AG04450 (cell line): ENCODE results near the gene SESN3. TPM values are rescaled to one million over a fixed set of nuclear protein-coding genes. Genes with fewer than 3 reads are reported as not detected.

Experiments used
- CTCF ChIA-PET: fragments of 300-600, 350-600 bp; formaldehyde crosslinking; extraction: SDS; loops from one replicate; lab custom pipeline; 2022; ENCODE audit warnings: antibody characterized with exemption, inconsistent platforms; lab: Charles Lee
- POLR2A ChIA-PET: fragments of 350-600 bp; formaldehyde crosslinking; extraction: SDS; loops from one replicate; lab custom pipeline; 2021; ENCODE audit warnings: antibody characterized with exemption, inconsistent platforms; lab: Yijun Ruan, JAX
- DNase-seq: peaks from one replicate; pipeline ENCODE4 v3.0.0-alpha.2; 2011; ENCODE audit warnings: low read depth, low spot score
- H3K27ac ChIP-seq: one replicate; pipeline ENCODE4 v1.5.1; 2012; ENCODE audit warnings: low read depth, low read length, control low read depth
- H3K27me3 ChIP-seq: one replicate; pipeline ENCODE4 v1.6.0; 2012; ENCODE audit warnings: low read length; ENCODE audit not compliant: control insufficient read depth, insufficient read depth
- H3K4me3 ChIP-seq: 2 replicates; pipeline ENCODE4 v1.5.1; 2011; ENCODE audit warnings: mild to moderate bottlenecking, low read depth, low read length, control low read depth
- H3K9me3 ChIP-seq: 2 replicates; pipeline ENCODE4 v1.5.1; 2012; ENCODE audit warnings: low read length; ENCODE audit not compliant: control insufficient read depth, insufficient read depth
- polyA plus RNA-seq: library from polyadenylated mRNA; depleted of rRNA; stranded (reverse); fragments of >200 nt; gene quantifications from 2 replicates; pipeline ENCODE4 v1.2.3, GENCODE V29; 2011
- TF ChIP-seq, protein P1 (sequence below): IDR thresholded peaks from 2 replicates; pipeline ENCODE4 v1.5.1; 2011; ENCODE audit warnings: low read depth, low read length, control low read depth, inconsistent platforms

SESN3 gene
- polyA plus RNA-seq, 1 experiment: 4.2 TPM

DNA sequence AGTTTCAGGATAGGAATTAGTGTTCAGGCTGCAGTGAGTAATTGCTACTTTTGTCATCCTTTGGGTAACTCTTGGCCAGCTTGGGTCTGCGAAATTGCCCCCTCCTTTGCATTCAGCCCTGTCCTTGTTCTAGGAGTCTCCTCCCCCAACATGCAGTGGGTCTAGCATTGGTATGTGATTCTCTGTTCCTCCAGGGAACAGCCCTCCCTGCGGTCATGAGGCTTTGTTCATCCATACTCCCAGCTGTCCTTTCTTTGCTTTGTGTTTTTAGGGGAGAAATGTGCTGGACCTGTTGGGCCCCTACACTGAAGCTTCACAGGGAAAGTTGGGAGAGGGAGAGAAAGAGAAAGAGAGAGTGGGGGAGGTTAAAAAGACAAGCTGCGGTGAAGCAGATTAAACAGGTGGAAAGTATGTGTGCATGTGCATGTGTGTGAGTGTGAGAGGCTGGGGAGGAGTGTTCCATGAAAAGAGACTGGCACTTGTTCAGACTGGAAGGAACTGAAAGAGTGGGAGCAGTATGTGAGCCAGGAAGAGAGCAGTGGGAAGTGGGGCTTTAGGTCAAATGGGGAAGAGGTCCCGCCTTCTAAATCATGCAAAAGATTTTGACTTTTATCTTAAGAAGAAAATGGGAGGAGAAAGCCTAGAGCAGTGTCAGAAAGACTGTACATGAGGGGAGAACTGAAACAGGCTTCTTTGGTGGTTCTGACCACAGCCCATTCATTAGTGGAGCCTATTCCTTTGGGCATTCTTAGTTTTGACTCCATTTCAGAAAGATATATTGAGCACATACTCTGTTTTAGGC is 17.9 kb upstream of the SESN3 start:
- CTCF ChIA-PET: interaction anchor here (0.7 kb wide), 1 partner anchor 12 kb away, joined by 3 read pairs; no protein-coding TSS in a partner anchor
- POLR2A ChIA-PET: no interaction called here
- Histone ChIP-seq H3K27me3 (peaks cover 2% of the 10 kb centered on the region), H3K9me3 (no peaks in the 10 kb centered on the region), H3K4me3 (no peak overlapping the region), H3K27ac (no peak overlapping the region)
- DNase-seq: no peak
- TF ChIP-seq, protein P1, sequence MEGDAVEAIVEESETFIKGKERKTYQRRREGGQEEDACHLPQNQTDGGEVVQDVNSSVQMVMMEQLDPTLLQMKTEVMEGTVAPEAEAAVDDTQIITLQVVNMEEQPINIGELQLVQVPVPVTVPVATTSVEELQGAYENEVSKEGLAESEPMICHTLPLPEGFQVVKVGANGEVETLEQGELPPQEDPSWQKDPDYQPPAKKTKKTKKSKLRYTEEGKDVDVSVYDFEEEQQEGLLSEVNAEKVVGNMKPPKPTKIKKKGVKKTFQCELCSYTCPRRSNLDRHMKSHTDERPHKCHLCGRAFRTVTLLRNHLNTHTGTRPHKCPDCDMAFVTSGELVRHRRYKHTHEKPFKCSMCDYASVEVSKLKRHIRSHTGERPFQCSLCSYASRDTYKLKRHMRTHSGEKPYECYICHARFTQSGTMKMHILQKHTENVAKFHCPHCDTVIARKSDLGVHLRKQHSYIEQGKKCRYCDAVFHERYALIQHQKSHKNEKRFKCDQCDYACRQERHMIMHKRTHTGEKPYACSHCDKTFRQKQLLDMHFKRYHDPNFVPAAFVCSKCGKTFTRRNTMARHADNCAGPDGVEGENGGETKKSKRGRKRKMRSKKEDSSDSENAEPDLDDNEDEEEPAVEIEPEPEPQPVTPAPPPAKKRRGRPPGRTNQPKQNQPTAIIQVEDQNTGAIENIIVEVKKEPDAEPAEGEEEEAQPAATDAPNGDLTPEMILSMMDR: no peak

DNA sequence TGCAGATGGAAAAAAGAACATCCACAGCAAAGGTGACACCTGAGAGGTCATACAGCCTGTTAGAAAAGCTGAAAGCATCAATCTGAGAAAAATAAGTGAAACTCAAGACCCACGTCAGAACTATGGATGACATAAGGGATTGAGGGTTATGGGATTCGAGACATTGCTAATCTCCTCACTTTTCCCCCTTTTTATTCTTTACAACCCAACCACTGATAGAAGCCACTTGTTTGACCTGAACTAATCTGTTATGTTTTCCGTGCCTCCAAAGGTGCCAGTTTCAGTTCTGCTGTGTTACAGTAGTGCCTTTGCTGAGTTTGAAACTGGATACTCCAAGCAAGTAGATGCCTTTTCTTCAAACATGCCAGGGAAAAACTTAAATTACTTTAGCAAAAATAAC is 16.9 kb upstream of the SESN3 start:
- POLR2A ChIA-PET: no interaction called here
- H3K27ac ChIP-seq: no peak overlapping the region
- CTCF ChIA-PET: interaction anchor here (0.7 kb wide), 1 partner anchor 11 kb away, joined by 3 read pairs; no protein-coding TSS in a partner anchor

DNA sequence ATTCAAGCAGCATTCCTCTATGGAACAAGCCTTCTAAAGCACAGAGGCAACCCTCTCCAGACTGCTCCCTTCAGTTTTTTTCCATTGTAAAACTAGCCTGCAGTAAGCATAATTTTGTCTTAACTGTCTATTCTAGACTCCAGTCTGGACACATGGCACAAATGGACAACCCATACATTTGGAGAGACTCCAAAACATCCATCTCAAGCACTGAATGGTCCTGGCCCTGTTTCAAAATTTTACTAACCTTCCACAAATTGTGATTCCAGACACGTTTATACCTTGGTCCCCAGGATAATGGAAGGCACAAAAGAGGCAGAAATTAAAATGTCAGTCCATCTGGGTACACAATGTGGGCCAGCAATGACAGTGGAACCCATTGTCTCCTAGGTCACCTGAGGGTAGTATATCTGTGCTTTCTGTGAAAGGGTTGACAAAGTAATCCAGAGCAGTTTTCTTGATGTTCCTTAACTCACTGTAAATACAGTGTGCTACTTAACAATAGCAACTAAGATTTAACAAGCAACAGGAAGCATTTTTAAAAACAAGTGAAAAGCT is 16.2 kb upstream of the SESN3 start:
- no peaks in the 10 kb centered on the region for H3K9me3 ChIP-seq
- ChIA-PET POLR2A (no interaction called here), CTCF (no interaction called here)
- H3K4me3 ChIP-seq: no peak overlapping the region
- TF ChIP-seq, protein P1: no peak
- H3K27me3 ChIP-seq: no peaks in the 10 kb centered on the region
- DNase-seq: no peak
- no peak overlapping the region for H3K27ac ChIP-seq

More for the DNA sequence above, 16.9 kb upstream of the SESN3 start:
- no peak for DNase-seq
- no peak overlapping the region for H3K4me3 ChIP-seq
- TF ChIP-seq, protein P1: no peak
- no peaks in the 10 kb centered on the region for H3K27me3 ChIP-seq
- H3K9me3 ChIP-seq: no peaks in the 10 kb centered on the region

DNA sequence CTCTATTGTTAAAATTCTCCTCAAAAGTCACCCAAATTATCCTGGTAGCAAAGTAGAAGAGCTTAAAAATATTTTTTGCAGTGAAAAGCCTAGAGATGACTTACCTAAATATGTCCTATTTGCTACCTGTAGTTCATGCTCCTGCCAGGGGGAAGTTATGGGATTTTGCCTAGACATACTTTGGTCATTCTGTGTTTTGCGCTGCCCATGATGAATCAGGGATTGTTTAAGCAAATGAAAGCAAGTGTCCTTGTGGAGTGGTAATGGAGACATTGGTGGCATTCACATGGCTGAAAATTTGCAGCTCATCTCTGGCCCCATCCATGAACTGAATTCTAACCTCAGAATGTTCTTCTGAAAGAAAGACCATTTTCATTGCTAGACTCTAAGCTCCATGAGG is 14.6 kb upstream of the SESN3 start:
- no peak overlapping the region for H3K4me3 ChIP-seq
- POLR2A ChIA-PET: no interaction called here
- CTCF ChIA-PET: interaction anchor here (0.9 kb wide), 1 partner anchor 460 kb away, joined by 3 read pairs; no protein-coding TSS in a partner anchor
- no peak for DNase-seq
- no peaks in the 10 kb centered on the region for H3K27me3 ChIP-seq
- no peak overlapping the region for H3K27ac ChIP-seq
- H3K9me3 ChIP-seq: no peaks in the 10 kb centered on the region
- TF ChIP-seq, protein P1: no peak

DNA sequence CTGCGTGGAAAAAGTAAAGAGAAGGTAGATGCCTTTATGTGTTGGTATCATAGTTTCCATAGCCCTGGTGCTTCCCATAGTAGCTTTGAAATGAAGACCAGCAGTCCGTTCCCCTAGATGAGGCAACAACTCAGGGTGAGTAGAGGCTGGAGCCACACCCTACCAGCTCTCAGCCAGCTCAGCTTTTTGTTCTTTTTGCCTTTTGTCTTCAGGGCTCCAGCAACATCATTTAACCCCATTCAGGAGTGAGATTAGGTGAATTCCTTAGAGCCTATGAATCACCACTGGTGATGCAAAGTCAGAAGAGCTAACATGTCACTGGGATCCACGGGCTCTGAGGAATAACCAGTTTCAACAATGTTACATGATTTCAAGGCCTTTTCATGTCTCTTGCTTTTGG is 14.0 kb upstream of the SESN3 start:
- Histone ChIP-seq H3K9me3 (no peaks in the 10 kb centered on the region), H3K27ac (no peak overlapping the region), H3K27me3 (no peaks in the 10 kb centered on the region), H3K4me3 (no peak overlapping the region)
- CTCF ChIA-PET: no interaction called here
- DNase-seq: no peak
- POLR2A ChIA-PET: no interaction called here
- TF ChIP-seq, protein P1: no peak
